Neural crest cell (in vitro differentiated cells): ENCODE data around the gene SHISAL1. TPM values are rescaled to one million over a fixed set of nuclear protein-coding genes. Genes with fewer than 3 reads are reported as not detected.

Experiments used
- DNase-seq: peaks from one replicate; pipeline ENCODE4 v3.0.0; 2021; ENCODE audit warnings: low read depth, mixed read lengths, low spot score
- H3K27ac Mint-ChIP-seq: one replicate; pipeline ENCODE4 v1.8.0; 2021; ENCODE audit warnings: mild to moderate bottlenecking, mixed read lengths; ENCODE audit not compliant: unreplicated experiment
- H3K27me3 Mint-ChIP-seq: 2 replicates; pipeline ENCODE4 v1.8.0; 2021; ENCODE audit warnings: low read depth, mild to moderate bottlenecking, mixed read lengths
- H3K36me3 Mint-ChIP-seq: 2 replicates; pipeline ENCODE4 v1.8.0; 2021; ENCODE audit warnings: low read depth, mild to moderate bottlenecking, mixed read lengths
- H3K4me1 Mint-ChIP-seq: 2 replicates; pipeline ENCODE4 v1.8.0; 2021; ENCODE audit warnings: mixed read lengths
- H3K4me3 Mint-ChIP-seq: one replicate; pipeline ENCODE4 v1.8.0; 2021; ENCODE audit warnings: mild to moderate bottlenecking, mixed read lengths
- H3K9me3 Mint-ChIP-seq: 2 replicates; pipeline ENCODE4 v1.8.0; 2021; ENCODE audit warnings: mixed read lengths
- total RNA-seq: library from RNA; stranded (reverse); gene quantifications from 2 replicates; pipeline ENCODE4 v1.2.1, GENCODE V29; 2021
- TF ChIP-seq, protein P1 (sequence below): fragments of 200-600 bp; sonication (generic); conservative IDR thresholded peaks from 2 replicates; pipeline ENCODE4 v1.5.0; 2021; ENCODE audit warnings: antibody characterized with exemption, mild to moderate bottlenecking

SHISAL1 gene
- total RNA-seq, 1 donor from 2014 or later, result 4.2 TPM

DNA sequence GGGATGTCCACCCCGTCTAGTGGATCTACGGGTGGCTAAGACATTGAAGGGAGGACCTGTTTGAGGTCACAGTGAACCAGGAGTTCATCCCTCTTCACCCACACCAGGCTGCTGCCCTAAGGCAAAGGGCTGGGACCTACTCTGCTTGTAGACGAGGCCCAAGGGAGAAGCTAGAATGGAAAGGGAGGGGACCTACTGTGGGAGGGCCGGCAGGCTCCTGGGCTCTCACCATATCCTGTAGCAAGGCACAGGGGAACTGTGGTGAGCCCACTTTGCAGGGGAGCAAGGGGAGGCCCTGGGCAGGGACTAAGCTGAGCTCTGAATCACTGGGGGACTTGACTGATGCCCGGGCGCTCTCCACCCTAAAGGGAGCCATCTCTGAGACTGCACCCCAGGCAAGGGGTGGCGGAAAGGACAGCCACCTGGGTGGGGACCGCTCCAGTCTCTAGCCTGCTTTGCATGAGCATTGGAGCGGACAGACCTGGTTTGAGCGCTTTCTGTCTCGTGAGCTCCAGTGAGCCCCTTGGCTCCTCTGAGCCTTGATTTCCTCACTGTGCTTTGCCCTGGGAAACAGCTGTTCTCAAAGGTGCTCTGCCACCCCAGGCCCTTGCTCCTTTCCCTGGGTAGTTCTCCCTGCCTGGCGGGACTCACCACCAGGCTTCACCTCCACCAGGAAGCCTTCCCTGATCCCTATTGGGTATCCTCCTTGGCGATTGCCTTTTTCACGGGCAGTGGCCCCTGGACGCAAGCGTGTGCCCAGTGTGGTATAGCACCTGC, 107.8 kb downstream of the SHISAL1 start:
- TF ChIP-seq, protein P1, sequence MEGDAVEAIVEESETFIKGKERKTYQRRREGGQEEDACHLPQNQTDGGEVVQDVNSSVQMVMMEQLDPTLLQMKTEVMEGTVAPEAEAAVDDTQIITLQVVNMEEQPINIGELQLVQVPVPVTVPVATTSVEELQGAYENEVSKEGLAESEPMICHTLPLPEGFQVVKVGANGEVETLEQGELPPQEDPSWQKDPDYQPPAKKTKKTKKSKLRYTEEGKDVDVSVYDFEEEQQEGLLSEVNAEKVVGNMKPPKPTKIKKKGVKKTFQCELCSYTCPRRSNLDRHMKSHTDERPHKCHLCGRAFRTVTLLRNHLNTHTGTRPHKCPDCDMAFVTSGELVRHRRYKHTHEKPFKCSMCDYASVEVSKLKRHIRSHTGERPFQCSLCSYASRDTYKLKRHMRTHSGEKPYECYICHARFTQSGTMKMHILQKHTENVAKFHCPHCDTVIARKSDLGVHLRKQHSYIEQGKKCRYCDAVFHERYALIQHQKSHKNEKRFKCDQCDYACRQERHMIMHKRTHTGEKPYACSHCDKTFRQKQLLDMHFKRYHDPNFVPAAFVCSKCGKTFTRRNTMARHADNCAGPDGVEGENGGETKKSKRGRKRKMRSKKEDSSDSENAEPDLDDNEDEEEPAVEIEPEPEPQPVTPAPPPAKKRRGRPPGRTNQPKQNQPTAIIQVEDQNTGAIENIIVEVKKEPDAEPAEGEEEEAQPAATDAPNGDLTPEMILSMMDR, result no peak
- Mint-ChIP-seq H3K27ac (no peak overlapping the region), H3K36me3 (no peaks in the 10 kb centered on the region), H3K4me3 (no peak overlapping the region), H3K4me1 (no peaks in the 10 kb centered on the region), H3K27me3 (peaks cover 3% of the 10 kb centered on the region), H3K9me3 (peaks cover 5% of the 10 kb centered on the region)
- DNase-seq, result no peak

DNA sequence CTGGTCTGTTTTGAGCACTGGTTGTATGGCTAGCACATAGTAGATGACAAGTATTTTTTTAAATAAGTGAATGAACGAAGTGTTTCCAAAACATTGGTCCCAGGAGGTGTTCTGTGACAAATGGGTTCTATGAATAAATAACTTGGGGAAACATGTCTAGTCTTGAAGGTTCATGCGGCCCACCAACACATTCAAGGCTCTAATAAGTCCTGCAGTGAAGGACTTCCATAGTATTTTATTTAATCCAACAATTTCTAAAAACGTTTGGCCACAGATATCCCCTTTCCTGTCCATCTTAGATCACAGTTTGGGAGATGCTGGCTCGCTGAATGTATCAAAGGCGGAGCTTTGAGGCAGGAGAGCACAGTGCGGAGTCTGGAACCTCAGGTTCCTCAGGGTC, 109.5 kb downstream of the SHISAL1 start:
- no peaks in the 10 kb centered on the region for H3K27me3 Mint-ChIP-seq
- H3K27ac Mint-ChIP-seq, result no peak overlapping the region
- TF ChIP-seq, protein P1, result no peak
- no peak for DNase-seq
- no peaks in the 10 kb centered on the region for H3K4me1 Mint-ChIP-seq
- H3K9me3 Mint-ChIP-seq, result no peaks in the 10 kb centered on the region
- H3K4me3 Mint-ChIP-seq, result no peak overlapping the region
- no peaks in the 10 kb centered on the region for H3K36me3 Mint-ChIP-seq

DNA sequence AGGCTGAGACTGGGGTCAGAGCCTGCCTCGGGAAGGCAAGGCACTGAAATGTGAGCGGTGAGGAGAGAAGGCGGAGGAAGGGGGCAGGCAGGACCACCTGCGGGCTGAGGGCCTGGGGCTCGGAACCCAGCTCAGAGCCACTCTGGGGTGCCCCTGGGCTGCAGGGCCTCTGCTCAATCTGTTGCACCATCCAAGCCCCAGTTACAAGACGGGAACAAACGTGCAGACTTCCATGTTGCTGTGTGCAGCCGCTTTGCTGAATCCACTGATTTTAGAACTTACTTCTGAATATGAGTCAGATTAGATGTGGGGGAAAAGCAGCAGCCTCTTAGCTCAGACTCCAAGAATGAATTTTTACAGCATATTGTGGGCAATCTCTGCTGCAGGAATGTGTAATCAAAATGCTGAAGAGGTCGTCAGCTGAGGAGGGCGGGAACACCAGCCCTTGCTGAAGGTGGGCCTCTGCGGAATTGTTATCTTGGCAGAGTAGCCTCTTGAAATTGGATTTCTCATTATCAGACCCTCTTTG, 110.4 kb downstream of the SHISAL1 start:
- Mint-ChIP-seq H3K27me3 (no peaks in the 10 kb centered on the region), H3K36me3 (no peaks in the 10 kb centered on the region), H3K9me3 (no peaks in the 10 kb centered on the region), H3K4me3 (no peak overlapping the region), H3K27ac (no peak overlapping the region), H3K4me1 (no peaks in the 10 kb centered on the region)
- TF ChIP-seq, protein P1, result no peak
- DNase-seq, result no peak

DNA sequence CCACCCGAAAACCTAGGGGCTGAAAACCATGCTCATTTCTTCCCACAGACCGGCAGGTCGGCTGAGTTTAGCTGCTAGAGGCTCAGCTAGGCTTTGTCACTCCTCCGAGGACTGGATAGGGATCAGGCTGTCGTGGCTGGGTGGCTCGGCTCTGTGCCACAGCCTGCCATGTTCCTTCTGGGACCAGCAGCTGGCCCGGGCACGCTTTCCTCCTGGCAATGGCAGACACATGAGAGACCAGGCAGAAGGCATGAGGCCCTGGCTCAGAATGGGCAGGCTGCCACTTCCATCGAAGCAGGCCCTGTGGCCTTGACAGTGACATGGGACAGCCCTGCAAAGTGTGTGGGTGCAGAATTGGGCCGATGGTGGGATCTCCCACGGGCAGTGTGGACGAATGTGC, 111.1 kb downstream of the SHISAL1 start:
- Mint-ChIP-seq H3K4me1 (no peaks in the 10 kb centered on the region), H3K4me3 (no peak overlapping the region), H3K27ac (peak overlapping the region; percentile 19), H3K36me3 (no peaks in the 10 kb centered on the region), H3K9me3 (no peaks in the 10 kb centered on the region), H3K27me3 (no peaks in the 10 kb centered on the region)
- DNase-seq, result no peak
- TF ChIP-seq, protein P1, result no peak

DNA sequence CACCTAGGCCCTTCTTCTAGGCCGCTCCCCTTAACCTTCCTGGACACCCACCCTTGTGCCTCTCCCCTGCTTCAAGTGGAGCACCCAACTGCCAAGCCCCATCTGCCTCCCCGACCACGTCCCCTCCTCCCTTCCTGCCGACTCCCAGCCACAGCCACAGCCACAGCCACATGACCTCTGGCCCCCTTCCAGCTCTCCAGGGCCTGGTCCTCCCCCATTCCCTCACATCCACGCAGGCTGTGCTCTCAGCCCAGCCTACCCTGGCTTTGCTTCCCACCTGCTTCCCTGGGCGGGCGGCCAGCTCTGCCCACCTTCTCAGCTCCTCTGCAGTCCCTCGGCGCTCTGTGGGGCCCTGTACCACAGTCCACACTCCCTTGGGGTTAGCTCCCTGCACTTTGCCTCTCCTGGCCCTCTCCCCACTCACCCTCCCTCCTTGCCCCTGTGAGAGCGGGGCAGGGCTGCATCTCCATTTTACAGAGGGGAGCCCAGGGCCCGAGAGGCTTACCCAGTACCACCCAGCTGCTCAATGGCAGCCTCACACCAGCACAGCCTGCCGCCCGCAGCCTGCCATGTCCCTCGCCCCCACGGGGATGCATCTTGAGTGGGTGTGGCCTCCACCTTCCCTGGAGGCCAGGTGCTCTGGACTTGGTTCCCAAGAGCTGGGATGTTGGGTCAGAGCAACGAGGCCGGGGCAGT, 111.7 kb downstream of the SHISAL1 start:
- Mint-ChIP-seq H3K36me3 (no peaks in the 10 kb centered on the region), H3K4me1 (no peaks in the 10 kb centered on the region), H3K27ac (no peak overlapping the region), H3K4me3 (no peak overlapping the region), H3K27me3 (no peaks in the 10 kb centered on the region), H3K9me3 (no peaks in the 10 kb centered on the region)
- TF ChIP-seq, protein P1, result no peak
- DNase-seq, result no peak
